ENCODE results near the gene ISLR.

Gene ISLR

DNA sequence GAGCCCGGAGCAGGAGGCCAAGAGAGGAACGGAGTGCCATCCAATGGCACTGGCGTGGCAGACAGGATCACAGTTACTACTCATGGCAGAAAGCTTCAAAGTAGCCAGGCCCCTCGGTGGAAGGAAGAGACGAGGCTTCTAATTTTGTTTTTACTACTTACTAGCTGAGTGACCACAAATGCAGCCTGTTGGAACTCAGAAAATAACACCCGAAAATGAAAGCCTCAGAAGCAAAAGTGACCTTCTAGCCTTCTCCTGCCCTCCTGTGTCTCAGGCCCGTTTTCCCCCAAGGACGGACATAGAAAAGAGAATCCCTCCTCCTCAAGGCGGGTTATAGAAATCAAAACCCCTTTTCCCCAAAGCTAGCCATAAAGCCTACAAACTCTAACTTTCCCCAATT, 39.0 kb downstream of the ISLR start:
- DNase-seq (ENCODE audit: low read depth in 2 of 2), result no peak

DNA sequence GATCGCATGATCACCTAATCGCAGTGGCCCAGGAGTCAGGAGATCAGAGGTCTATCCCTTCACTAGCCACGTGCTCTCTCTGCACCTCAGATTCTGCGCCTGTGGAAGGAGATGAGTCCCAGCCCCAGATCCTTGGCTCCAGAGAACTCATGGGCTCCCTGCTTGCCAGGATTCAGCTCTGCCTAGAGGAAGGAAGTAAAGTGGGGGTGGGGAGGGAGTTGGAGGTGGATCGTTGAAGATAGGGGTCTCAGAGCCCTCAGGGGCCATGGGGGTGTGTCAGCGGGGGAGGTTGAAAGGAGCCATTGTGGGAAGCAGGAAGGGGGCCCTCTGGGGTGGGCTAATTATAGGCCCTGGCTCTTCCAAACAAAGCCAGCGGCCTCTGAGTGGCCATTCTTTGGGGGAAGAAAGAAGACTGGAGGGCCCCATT, 40.4 kb downstream of the ISLR start:
- no peak for DNase-seq (ENCODE audit: low read depth in 2 of 2)

DNA sequence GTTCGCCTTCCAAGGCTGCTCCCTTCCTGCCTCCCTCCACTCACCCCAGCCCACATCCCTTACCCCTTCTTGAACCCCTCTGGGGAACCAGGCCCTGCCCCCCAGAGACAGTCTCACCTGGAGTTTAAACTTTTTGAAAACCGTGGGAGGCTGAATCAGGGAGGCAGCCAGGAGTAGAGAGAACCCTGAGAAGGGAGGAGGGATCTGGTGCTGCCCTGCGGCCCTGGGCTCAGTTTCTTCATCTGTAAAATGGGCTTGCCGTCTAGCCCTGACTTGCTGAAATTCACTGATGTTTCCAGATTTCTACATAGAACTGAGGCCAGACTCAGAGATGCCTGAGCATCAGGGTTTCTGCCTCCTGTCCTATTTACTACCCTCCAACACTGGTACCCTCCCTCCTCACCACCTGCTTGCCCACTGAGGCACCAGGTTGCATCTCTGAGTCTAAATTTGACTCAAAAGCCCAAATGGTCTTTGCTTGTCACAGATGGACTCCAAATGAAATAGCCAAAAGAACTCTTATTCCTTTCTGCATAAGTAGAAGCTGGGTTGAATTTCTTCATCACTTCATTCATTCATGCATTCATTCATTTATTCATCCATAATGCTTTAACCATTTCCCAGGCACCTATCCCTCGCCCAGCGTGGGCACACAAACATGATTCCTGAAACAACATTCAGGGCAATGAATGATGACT, 41.0 kb downstream of the ISLR start:
- DNase-seq (ENCODE audit: low read depth in 2 of 2), result no peak

DNA sequence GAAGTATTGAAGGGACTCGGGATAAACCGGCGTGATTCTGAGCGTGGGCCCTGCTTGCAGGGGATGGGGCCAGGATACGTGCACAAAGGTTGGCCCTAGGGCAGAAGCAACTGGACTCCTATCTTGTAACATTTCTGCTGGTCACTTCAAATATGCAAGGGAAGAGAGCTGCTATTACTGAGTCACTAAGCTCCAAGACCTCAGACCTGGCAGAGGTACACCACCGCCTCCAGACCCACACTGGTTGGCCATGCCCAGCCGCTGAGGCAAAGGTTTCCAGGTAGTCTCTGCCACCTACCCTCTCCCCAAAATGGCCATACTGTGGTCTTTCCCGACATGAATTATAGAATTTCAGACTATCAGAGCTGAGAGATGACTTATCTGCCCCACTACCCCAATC, 42.4 kb downstream of the ISLR start:
- no peak for DNase-seq (ENCODE audit: low read depth in 2 of 2)

DNA sequence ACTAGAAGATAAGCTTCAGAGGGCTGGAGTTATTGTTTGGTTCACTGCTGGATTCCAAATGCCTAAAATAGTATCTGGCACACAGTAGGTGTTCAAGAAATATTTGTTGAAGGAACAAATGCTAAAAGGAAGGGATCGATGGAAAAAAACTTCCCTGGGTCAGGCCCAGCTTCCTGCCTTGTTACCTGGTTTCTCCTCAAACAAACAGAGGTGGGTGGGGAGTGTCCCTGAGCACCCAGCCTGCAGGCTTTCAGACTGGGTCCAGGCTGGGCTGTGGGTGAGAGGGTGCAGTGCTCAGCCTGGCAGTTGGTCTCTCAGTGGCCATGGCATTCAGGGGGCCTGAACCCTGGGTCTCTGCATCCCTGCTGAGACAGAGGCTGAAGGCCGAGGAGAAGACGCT, 43.4 kb downstream of the ISLR start:
- DNase-seq (ENCODE audit: low read depth in 2 of 2), result no peak

DNA sequence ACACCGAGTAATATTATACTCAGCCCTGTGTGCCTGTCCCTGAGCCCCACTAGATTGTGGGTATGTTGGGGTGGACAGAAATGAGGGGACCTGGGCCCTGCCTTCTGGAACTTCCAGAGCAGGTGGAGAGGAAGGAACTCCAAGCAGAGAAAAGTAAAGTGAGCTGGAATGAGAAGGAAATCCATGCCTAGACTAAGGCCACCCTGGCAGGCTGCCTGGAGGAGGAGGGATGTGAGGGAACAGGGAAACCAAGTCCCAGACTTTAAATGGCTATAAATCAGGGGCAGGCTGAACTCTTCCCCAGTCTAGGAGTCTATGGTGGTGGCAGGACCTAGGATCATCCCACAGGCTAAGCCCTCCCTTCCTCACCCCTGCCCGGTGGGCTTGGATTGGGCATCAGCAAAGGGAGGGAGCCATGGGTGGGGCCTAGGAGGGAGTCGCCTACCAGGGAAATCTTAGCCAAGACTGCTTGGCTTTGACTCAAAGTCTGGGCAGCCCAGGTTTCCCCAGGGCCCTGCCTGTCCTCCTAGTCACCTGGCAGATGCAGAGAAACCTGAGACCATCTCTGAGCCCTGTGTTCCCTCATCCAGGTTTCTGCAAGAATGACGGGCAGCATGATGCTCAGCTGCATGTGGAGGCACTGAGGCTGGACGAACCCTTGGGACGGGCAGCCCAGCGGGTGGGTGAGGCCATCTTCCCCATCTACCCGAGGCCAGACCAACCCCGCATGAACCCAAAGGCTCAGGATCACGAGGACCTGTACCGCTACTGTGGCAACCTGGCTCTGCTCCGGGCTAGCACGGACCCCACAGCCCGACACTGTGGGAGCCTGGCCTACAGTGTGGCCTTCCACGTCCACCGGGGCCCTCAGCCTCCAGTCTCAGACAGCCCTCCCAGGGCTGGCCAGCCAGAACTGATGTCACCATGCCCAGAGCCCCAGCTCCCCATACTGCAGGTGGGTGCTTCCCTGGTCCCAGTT, 44.7 kb downstream of the ISLR start:
- DNase-seq (ENCODE audit: low read depth in 2 of 2), result no peak

DNA sequence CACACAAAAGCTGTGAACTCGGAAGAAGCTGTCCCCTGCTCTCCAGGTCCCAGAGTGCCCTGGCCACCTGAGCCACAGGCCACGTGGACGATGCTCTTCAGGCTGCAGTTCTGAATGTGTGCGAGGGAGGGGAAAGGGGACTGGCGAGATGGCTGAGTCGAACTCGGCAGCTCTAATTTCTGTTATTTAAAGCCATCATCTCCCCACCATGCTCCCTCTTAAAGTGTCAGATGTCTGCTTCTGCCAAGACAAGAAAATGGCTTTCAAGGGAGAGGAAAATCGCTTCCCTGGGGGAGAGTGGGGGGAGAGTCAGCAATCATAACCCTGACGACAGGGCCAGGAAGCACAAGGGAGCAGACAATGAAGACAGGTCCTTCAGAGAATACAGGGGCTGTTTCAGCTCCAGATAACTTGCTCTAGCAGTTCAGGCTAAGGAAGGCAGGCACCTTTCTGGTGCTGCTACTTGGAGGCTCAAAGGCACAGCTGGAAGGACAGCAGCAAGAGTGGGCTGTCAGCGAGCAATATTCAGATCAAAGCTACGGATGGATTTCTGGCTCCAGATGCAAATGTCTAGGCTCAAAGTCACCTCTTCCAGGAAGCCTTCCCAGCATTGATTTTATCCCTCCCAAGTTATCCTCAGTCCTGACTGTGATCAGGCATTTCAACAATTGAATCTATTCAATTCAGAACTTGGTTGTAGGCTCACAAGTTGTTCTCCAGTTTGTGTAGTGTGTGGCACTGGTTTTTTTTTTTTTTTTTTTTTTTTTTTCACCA, 47.2 kb downstream of the ISLR start:
- no peak for DNase-seq (ENCODE audit: low read depth in 2 of 2)

DNA sequence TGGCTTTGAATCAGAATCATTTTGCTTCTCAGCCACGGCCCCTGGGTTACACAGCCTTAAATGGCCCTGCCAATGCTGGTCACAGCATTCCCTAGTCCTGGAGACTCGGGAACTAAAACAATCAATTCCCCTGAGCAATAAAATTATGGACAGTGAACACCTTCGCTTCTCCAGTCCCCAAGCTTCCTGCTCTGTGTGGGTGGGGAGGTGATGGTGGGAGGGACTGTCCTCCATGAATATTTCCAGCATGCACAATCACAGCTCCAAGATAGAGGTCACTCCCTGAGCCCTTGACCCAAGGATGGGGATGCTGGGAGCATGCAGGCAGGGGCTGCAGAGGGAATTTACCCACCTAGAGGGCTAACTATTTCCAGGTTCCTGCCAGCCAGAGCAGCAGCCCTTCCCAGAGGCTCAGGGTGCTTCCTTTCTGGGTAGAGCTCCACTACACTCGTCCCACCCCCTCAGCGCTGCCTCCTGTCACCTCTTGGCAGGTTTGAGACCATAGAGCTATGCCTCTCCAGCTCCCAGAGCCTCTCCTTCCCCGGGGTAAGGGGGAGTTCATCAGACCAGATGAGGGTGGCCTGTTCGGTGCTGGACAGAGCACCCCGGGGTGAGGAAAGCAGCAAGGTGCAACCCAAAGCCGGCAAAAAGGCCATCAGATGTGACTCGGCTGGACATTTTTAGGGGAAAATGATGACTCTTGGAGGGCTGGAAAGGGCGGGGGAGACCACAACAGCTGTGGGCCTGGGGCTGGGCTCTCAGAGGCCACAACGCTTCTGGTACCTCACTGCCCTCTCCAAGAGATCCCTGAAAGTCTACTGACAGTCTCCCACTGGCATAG, 48.1 kb downstream of the ISLR start:
- DNase-seq (ENCODE audit: low read depth in 2 of 2), result no peak

DNA sequence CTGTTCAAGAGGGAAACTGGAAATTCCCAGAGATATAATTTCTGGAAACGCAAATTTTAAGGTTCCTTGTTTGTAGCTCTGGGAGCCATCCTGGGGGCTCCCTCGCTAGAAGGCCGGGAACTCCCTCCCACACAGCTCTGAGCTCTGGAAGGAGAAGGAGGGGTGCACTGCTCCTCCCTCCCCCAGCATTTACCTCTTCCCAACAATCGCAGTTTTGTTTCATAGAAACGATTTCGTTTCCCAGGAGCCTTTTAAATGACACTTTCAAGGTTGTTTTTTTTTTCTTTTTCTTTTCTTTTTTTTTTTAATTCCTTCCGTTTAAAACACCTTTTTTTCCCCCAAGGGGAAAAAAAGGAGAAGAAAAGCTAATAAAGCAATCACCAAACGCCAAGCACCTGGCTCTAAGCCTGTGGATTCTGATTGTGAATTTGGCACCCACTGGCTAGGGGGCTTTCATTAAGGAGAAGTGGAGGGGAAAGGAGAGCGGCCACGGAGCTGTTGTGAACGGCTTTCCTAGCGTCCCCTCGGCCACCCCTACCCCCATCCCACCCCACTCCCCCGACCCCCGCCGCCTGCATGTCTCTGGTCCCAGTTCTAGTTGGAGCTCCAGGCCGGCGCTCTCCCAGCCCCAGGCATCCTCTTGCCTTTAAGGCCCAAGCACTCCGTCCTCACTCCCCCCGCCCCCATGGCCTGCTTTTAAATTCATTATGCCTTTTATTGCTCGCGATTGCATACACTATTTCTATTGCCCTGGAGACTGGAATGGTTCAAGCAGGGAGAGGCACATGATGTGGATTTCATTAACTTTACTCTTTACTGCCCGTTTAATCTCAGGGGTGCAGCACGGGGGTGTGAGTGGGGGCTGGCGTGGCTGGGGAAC, 49.0 kb downstream of the ISLR start:
- DNase-seq (ENCODE audit: low read depth in 2 of 2), result no peak

DNA sequence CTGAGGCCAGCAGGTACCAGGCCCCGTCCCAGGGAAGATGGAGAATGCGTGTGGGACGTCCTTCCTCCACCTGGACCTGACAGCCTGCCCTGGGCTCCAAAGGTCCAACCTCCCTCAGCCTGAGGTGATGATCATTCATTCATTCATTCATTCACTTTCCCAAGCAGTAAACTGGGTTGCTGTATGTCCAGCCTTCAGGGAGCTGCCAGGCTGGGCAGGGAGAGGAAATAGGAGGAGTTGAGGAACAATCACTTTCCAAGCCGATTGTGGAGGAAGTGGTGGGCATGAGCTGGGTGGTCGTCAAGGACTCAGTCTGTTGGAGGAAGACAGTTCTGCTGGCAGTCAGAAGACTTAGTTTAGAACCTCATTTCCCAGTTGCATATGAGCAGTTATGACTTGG, 52.4 kb downstream of the ISLR start:
- no peak for DNase-seq (ENCODE audit: low read depth in 2 of 2)

Data from stimulated activated CD8-positive, alpha-beta memory T cell treated with anti-CD3 and anti-CD28 coated beads, Interleukin-15, amount 100 ng/mL, for 48 hours (primary cell).